Inferior parietal cortex (tissue), 1 donor: ENCODE results near the gene EPHB2.

ENCODE experiments used
- DNase-seq: peaks from one replicate; pipeline ENCODE4 v3.0.0-alpha.2; 2016; ENCODE audit errors: extremely low spot score

EPHB2 gene

DNA sequence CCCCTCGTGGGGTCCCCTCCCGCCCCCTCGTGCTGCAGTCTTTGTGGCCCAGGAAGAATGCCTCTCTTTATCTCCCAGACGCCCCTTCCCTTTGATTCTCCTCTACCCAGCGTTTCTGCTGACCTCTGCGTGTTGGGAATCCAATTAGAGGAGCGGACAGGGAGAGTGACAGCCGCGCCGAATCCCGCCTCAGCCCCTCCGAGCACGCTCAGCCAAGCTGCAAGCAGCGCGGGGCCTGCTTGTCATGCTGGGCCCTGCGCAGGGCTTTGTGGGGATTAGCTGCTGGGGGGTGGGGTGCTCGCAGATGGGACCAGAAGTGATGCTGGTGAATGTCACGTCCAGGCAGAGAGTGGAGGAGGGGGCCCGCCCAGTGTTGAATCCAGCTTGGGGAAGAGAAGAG is 91.1 kb downstream of the EPHB2 start:
- DNase-seq: no peak

DNA sequence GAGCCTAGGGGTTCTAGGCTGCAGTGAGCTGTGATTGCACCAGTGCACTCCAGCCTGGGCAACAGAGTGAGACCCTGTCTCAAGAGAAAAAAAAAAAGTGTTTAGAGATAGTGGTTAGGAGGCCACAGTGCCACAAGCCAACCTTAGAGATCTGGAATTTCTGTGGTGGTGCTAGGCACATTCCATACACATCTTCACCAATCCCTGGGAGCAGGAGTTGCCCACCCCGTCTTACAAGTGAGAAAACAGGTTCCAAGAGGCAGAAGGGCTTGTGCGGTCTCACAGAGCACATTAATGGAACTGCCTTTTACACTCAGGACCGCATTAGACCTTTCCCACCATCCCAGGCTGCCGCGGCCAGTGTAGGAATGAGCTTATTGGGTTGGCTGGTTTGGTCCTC is 93.2 kb downstream of the EPHB2 start:
- no peak for DNase-seq

- no peak for DNase-seq
These were observed 93.8 kb downstream of the EPHB2 start for GRCh38 chr1:22804406-22804805.

DNA sequence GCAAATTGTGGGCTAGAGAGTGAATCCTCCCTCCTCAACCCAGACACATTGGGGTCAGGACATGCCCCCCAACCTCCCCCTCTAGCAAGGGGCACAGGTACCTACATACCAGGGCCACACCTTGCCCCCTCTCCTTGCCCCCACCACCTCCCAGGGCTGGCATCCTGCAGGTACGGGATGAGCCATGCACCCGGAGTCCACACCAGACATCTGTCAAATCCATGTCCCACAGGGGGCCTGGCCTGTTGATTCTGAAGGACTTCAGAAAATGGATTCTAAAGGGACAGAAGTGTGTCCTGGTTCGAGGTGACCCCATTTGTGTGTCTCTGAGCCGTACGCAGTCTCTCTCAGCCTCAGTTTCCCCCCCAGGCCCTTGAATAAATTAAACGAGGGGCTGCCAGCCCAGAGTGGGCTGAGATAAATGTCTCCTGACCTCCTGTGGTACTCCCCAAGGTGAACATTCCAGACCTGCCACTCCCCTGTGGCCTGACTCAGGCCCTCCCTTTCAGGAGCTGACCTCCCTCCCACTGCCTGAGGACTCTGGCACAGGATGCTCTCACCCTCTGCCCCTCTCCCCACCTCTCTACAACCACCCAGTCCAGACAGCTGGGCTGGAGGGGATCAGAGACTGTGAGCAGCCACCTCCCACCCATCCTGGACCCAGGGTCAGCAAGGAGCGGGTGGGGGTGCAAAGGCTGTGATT is 94.5 kb downstream of the EPHB2 start:
- DNase-seq: no peak

DNA sequence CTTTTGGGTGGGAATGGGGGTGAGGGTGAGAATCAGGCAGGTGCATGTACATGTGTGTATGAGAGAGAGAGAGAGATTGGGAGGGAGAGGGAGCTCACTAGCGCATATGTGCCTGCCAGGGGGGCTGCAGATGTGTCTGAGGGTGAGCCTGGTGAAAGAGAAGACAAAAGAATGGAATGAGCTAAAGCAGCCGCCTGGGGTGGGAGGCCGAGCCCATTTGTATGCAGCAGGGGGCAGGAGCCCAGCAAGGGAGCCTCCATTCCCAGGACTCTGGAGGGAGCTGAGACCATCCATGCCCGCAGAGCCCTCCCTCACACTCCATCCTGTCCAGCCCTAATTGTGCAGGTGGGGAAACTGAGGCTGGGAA is 95.0 kb downstream of the EPHB2 start:
- DNase-seq: no peak

DNA sequence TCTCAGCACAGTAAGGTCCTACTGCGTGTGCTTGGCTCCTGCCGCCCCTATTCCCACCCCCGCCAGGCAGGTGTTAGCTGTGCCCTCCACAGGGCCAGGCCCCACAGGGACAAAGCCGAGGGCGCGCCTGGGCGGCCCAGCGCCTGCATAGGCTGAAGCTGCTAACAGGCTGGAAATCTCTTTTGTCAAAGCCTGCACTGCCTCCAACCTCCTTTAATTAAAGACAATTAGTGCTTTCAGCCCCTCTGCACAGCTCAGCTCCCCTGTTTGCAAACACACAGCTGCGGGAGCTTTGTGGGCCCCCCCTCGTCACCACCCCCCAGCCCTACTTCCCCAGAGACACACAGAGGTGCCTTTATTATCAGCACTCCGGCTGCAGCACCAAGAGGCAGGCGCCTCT is 95.9 kb downstream of the EPHB2 start:
- DNase-seq: no peak

DNA sequence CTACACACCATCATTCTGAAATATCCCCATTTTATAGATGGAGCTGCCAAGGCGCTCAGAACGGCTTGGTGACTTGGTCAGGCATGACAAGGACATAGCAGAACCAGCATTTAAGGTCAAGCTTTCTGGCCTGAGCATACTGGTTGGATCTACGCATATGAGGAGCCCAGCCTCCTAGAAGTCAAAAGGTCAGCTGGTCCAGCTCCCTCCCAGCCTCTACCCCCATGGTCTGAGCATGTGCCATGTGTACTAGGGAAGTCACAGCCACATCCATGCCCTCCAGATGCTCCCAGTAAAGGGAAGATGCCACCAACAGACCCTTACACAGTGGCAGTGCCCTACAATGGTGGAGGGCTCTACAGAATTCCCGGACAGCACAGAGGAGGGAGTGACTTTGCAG is 96.7 kb downstream of the EPHB2 start:
- DNase-seq: no peak

DNA sequence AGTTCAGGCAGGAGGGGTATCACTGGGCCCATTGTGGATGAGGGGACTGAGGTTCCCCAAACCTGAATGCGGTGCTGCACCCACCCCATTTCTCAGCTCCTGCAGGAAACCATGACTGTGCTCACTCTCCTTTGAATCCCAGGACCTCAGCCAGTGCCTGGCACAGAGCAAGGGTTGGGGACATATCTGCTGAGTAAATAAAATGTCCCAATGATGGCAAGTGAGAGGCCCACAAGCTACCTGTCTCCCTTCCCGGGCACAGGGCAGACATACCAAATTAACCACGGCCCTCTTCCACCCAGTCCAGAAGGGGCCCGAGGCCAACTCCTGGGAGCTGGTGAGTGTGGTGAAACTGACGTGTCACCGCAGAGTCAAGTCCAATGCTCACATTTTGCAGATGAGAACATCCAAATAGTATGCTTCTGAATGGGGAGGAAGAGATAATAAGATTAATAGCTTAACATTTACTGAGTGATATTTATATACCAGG is 97.6 kb downstream of the EPHB2 start:
- DNase-seq: no peak

DNA sequence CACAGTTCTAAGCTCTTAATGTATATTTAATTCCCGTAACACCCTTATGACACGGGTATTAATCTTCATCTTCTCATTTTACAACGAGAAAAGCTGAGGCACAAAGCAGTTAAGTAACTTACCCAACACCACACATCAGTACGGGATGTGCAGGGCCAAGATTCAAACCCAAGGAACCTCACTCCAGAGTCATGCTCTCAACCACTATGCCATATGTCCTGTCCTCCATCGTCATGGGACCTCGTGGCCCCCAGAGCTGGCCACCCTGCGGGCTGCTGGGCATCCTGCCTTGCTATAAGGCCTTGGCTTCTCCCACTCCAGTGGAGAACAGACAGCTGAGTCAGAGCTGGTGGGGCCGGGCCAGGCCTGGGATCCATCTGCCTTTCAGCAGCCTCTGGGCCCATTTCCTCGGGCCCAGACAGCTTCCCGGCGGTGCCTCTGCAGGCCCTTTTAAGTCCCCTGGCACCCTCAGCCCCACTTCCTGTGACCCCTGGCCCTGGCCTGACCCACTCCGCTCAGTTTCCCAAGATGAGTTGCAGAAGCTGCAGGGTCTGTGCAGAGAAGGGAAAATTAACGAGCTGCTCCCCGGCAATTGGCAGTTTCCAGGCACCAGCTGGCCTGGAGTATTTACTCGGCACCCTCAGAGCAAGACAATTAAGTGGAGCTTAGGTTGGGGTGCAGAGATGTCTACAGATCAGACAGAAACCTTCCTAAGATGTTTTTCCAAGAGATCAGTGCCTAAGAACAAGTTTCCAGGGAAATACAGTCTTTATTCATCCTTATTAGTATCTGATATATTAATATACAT is 98.2 kb downstream of the EPHB2 start:
- no peak for DNase-seq

- DNase-seq: no peak
These were observed 99.1 kb downstream of the EPHB2 start for GRCh38 chr1:22809783-22810182.

DNA sequence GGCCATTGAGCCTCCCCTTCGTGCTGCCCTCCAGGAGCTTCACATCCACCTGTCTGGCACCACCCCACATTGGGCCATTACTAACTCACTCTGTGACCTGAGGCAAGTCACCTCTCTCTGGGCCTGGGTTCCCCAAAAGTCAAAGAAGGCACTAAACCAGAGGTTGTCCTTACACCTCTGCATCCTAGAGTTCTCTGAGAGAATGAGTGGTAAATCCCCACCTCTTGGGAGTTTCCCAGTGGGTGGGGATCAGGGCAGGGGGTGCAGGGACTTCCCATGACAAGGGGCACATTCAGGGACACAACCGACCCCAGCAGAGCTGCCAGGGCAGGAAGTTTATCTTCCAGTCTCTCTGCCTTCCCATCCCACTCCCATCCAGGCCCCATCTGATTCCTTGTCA is 99.7 kb downstream of the EPHB2 start:
- no peak for DNase-seq

DNA sequence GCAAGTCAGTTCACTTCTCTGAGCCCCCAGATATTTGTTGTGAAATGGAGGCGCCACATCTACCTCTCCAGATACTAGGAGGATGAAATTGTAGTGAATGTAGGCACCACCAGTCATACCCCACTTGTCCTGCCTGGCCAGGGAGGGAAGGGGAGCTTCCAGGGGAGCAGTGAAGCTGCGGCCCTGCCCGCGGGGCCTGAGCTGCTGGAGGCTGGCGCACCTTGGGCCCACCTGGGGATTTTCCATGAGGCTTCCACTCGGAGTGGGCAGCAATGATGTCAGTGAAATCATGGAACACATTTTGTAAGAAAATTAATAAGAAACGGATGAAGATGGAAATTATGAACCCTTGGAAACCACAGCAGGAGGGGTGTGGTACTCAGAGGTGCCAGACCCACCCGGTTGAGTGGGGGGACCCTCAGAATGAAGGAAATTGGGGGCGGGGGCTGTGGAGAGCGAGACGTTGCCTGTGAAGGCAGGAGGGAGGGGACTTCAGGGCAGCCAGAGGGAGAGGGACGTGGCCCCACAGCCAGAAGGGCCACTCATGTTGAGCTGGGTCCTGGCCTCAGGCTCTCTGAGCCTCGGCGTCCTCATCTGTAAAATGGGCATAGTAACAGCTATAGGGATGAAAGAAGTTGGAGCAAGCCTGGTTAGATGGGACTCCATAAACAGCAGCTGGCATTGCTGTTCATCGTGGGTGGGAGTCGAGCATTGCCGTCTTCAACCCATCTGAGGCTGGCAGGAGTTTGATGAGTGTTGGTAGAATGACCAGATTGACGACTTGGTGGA is 101.6 kb downstream of the EPHB2 start:
- DNase-seq: no peak

GRCh38 chr1:22812993-22813790 is 102.6 kb downstream of the EPHB2 start:
- no peak for DNase-seq

DNA sequence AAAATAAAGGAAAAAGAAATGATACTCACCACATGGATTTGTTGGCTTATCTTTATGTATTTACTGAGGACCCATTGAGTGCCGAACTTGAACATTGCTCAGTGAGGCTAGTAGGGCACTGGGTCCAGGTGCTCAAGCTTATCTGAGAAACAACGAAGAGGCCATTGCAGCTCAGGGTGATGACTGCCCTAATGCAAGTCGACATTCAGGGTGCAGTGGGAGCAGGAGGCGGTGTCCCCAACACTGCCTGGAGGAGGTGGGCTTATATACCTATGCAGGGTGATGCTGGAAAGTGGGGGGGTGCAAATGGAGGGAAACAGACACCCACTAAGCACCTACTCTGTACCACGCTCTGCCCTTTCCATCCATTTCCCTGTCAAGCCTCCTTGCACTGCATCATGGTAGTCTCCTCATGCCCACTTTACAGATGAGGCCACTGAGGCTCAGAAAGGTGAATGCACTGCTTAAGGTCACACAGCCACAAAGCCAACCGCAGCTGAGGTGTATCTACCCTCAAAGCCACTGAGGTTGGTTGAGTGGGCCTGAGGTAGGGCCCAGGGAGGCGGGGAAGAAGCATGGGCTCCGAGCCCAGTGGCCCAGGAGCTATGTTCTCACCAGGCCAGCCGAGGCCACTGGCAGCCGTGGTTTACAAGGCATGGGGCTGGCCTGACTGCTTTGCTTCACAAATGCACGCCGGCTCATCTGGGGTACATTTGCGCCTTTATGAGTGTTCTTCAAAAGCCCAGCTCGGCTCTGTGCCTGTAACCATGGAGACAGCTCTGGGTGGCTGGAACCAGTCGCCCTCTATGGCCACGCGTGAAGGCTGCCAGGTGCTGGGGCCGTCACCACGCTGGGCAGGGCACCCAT is 103.8 kb downstream of the EPHB2 start:
- no peak for DNase-seq

GRCh38 chr1:22815043-22815365 is 104.4 kb downstream of the EPHB2 start:
- no peak for DNase-seq

GRCh38 chr1:22815421-22816066 is 104.9 kb downstream of the EPHB2 start:
- DNase-seq: no peak

DNA sequence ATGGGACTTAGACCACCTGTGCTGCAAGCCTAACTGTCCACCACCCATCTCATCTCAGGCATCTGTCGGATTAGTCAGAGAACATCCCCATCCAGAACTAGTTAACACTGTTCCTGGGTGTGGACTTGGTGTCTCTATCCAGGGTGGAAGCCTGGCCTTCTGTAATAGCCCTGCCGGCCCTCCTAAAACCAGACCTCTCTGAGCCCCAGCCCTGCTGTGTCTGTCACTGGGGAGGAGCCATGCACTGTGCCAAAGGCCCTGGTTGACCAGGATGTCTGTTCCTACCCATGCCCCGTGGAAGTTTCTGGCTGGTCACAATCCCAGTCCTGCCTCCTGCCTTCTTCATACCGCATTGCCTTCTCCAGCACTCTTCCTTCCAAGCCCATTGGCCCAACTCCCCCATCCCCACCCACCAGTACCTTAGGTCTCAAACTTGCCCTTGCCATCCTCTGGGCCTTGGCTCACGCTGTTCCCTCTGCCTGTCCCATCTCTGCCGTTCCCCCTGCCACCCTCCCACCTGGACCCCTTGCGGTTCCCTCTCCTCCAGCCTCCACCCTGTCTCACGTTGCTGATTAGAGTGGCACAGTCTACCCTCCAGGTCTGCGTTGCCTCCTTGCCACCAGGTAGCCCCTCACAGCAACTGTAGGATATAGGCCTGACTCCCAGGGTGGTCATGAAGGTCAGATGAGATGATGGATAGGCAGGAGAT is 105.6 kb downstream of the EPHB2 start:
- DNase-seq: no peak

DNA sequence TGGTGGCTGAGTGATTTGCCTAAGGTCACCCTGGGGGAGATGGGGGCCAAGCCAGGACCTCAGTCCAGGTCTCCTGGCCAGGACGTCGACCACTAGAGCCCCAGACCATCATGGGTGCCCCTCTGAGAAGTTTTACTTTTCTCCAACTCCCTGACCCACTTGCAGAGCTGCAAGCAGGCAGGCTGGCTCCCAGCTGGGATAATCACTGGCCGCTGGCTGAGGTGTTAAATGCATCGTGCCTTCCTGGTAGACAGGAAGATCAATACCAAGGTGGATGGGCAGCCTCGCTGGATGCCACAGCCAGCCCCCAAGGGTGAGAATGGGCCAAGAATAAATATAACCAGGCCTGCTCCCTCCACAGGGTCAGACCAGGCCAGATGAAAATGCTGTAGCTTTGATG is 106.2 kb downstream of the EPHB2 start:
- no peak for DNase-seq

GRCh38 chr1:22817462-22817861 is 106.8 kb downstream of the EPHB2 start:
- no peak for DNase-seq
